KG1 (cell line): Measurements from ENCODE around the gene ANKRD31.
A peak's percentile ranks its signal among the peaks of the same experiment; 100 is the strongest.

Experiments used
- DNase-seq: peaks from one replicate; lab custom pipeline; 2025; lab: John Stamatoyannopoulos, UW

ANKRD31 gene

GRCh38 chr5:75057561-75057960 is 179.1 kb downstream of the ANKRD31 start:
- peak; percentile 75 for DNase-seq

DNA sequence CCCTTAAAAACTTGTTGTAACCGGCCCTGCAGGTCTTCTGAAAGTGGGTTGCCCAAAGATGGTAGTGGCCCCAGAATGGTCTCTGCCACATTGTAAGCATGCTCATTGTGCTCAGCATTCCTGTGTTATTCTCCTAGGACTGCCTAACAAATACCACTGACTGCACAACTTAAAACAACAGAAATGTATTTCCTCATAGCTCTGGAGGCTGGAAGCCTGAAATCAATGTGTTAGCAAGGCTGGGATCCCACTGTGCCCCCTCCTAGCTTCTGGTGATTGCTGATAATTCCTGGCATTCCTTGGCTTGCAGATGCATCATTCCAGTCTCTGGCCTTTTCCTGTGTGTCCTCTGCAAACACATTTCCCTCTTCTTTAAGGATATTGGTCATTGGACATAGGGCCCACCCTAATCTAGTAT is 180.9 kb downstream of the ANKRD31 start:
- DNase-seq: no peak

DNA sequence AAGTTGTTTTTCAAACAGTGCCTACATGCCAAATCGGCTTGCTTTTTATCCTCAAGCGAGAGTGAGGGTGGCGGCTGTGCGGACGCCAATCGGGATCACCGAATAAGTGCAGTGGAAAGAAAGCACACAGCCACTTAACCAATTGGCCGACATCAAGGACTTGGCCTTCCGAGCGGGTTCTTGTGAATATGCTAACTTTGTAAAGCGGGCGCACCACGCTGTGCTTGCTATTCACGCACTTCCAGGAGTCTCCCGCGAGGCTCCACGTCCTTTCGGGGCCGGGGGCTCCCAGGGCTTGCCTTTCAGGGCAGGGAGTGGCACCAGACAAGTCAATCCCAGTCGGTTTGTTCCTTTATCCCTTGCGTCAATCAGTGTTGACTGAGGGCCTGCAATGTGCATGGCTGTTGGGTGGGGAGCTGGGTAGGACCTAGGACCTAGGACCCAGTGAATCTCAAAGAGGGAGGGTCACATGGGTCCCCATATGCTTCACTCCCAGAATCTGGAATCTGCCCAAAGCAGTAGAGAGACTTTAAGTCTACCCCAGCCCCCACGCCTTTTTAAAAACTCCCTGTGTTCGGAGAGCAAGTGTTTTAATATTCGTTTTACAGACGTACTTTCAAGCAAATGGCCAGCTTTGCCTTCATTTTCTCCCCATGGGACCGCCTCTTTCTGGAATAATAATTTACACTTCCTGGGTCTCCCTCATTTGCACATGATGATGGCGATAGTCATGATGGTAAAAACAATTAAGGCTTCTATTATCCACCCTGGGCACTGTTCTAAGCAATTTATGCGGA is 182.3 kb downstream of the ANKRD31 start:
- DNase-seq: peak; percentile 81

- DNase-seq: peak; percentile 81
These were observed 183.2 kb downstream of the ANKRD31 start for GRCh38 chr5:75053304-75054133.

DNA sequence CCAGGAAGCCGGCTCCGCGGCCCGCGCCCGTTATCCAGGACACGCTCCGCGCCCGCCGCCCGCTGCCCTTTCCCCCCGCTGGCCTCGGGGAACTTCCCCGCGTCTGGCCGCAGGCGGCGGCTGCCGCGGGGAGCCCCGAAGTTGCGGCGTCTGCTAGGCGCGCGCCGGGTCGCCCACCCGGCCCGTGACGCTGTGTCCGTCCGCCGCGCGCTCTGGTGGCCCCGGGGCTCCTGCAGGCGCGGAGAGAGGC is 183.7 kb downstream of the ANKRD31 start:
- no peak for DNase-seq

- peak; percentile 31 for DNase-seq
These were observed 184.3 kb downstream of the ANKRD31 start, which contains the start of gene GCNT4 for GRCh38 chr5:75052192-75053053. Gene GCNT4, minus strand, starts transcription at chr5:75052558. Its CDS starts 22,521 bp downstream, at chr5:75030037.

DNA sequence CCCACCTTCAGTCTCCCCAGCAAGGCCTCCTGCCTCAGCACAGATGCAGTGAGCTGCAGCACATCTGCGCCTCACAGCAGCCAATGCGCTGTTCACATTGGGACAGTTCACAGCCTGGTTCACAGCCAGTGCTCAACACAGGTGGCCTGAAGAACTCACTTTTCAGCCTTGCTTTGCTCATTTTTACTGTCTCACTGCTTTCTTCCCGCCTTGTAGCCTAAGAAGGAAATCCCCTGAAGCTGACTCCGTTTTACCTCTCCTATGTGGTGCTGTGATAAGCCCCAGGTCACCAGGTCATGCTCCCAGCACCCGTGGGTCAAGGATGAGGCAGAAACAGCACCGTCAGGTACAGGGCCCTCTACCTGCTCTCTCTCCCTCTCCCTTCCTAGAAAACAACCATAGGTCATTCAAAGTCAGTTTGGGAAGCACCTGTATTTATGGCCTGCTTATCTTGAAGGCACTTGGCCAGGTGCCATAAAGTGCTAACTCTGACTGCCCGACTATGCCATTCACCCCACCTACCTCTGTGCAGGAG is 185.4 kb downstream of the ANKRD31 start:
- no peak for DNase-seq

DNA sequence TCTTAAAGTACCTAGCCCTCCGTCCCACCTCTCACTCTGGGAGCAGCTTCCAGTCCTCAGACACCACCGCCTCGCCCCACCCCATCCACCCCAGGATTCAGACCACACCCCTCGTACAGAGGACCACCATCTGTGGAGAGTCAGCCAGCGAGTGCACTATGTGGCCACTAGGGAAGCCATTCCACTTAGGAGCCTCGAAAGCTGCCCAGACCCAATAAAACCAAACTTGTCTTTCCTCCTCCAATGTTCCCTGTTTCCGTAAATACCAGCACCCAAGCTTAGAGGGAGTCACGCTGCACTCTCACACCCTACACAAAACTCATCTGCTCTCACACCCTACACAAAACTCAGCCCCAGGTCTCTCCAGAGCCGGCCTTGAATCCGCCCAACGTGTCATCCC is 186.3 kb downstream of the ANKRD31 start:
- no peak for DNase-seq

DNA sequence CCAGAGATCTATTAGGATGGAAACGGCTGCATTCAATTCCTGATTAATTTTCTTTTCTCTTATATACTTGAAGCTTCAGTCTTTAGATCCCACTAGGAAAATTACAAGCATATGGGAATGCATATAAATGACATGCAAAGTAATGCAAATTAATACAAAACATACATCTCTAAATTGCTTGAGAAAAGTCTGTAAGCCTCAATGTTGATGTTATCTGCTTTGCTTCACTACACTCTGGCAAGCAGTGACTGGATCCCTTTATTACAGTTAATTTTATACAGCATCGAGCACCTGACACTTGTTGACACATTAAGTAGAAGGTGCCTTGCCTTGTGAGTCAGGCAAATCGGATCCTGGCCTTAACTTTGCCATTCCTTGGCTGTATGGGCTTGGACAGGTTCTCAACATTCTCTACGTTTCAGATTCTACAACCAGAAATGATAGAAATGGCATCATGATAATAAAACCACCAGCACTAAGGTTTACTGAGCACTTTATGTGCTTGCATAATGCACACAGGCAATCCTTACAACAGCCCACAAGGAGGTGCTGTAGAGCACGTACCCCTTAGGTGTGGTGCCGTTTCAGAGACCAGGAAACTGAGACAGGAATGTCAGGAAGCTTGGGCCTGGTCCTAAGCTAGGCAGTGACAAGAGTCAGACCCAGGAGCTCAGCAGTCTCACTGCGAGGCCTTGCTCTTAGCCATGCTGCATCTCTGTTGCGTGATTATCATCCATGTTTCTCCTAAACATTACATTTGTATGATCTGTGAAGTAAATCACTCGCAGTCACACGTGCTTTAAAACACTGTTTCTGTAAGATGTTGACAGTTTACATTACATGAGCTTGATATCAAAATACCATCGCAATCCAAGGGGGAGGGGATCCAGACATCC is 187.0 kb downstream of the ANKRD31 start:
- DNase-seq: peak; percentile 66

DNA sequence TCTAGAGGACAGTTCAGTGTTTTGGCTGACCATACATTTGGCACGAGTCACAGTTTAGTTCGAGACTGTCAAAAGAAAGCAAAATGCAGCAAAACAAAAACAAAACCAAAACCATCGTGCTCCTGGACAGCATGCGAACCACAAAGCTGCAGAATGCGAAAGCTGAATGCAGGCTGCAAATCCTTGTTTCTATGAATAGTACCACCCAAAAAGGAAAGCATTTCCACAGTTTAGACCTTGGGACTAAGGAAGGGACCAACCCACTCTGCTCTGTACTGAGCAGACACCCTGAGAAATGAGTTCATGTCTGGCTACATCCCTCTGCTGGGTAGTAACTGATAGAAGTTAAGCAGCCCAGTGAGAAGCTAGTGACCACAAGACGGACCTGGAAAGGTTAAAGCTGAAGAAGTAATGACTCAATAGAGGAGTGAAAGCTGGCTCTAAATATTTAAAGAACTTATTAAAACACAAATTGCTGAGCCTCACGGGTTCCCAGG is 188.2 kb downstream of the ANKRD31 start:
- no peak for DNase-seq

GRCh38 chr5:75047356-75047755 is 189.3 kb downstream of the ANKRD31 start:
- no peak for DNase-seq

- no peak for DNase-seq
These were observed 190.1 kb downstream of the ANKRD31 start for GRCh38 chr5:75046366-75047142.

DNA sequence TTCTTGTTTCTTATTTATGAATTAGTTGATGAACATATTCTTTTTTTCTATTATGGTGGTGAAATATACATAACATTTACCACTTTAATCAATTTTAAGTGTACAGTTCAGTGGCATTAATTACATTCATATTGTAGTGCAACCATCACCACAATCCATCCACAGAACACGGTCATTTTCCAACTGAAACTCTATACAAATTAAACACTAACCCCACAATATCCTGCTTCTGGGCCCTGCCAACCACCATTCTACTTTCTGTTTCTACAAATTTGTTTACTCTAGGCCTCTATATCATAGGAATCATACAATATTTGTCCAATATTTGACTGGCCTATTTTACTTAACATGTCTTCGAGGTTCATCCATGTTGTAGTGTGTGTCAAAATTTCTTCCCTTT is 191.6 kb downstream of the ANKRD31 start:
- no peak for DNase-seq

DNA sequence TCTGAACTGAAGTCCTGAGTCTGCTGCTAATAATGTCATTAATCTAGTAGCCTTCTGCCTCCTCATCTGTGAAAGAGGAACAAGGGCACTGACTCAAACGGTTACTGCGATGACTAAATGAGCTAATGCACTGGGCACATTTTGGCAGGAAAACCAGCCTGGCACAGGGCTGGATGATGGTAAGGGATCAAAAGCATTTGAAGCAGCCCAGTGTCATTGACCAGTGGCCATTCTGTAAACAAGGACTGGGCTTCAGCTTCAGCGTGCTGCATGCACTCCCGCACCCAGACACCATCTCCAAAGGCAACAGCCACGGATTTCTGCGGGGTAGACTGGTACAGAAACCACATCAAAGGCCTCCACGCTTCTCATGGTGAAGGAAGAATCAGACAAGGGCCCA is 192.3 kb downstream of the ANKRD31 start:
- no peak for DNase-seq

DNA sequence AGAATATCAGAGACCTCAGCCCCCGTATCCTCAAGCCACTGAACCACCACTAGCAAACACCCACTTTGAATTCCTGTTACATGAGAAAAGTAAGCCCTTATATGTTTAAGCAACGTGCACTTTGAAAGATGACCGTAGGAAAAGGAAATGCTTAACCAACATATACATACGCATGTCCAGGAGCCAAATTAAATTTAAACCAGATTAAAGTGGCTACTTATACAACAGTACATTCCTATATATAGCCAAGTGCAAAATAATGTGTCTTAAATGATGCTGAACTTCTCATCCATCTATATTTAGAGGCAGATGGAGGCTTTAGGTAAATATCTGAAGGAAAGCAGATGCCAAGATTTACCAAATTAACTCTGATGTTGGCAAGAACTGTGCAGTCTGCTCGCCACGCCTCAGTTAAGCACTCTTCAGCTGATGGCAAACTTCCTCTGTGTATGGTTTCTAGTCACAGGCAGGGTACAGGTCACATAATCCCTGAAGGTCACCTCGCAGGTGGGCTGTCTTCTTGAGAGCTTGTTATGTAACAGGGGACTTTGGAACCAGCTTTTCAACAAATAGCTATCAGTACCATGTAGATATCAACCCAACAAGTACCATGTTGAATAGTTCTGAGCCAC is 192.9 kb downstream of the ANKRD31 start:
- no peak for DNase-seq

GRCh38 chr5:75042522-75042921 is 194.2 kb downstream of the ANKRD31 start:
- no peak for DNase-seq

- no peak for DNase-seq
These were observed 195.7 kb downstream of the ANKRD31 start for GRCh38 chr5:75040973-75041372.

- DNase-seq: no peak
These were observed 199.6 kb downstream of the ANKRD31 start for GRCh38 chr5:75037106-75037505.

DNA sequence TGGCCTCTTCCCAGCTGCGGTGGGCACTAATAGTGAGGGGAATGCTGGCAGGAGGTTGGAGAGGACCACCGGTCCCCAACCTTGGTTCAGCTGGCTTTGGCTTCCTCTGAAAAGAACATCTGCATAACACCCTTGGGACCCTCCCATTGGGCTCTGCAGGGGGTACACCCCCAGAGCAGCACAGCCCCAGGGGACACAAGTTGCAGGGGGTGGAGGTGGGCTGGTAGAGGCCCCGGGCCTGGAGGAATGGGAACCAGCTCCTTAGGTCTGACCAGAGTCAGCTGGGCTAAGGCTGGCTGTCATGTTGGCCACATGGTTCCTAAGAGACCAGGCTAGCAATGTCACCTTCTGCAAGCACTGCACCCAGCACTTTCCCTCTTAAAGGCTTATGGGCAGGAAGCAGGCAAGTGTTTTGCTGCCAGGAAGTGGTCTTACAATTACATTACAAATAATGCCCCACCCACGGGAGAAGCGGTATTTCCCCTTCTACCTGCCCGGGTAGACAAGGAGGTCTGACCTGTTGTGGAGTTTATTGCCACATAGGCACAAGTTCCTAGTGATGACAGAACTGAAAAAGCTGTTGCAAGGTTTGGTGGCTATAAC is 202.4 kb downstream of the ANKRD31 start:
- DNase-seq: no peak
